HEK293 (cell line): ENCODE measurements around the gene ZNF488.

Source experiments
- GLIS2 ChIP-seq: fragments of 450-650 bp; formaldehyde crosslinking; IDR thresholded peaks from 2 replicates; pipeline ENCODE4 v1.5.1; 2016; ENCODE audit warnings: missing biosample characterization, missing genetic modification characterization
- REST ChIP-seq: fragments of 450-650 bp; formaldehyde crosslinking; IDR thresholded peaks from 2 replicates; pipeline ENCODE4 v1.5.1; 2016; ENCODE audit warnings: missing biosample characterization, missing genetic modification characterization
- ZFP3 ChIP-seq: fragments of 450-650 bp; formaldehyde crosslinking; IDR thresholded peaks from 2 replicates; pipeline ENCODE4 v1.5.1; 2016; ENCODE audit warnings: low read depth, missing biosample characterization, missing genetic modification characterization
- ZFP37 ChIP-seq: fragments of 450-650 bp; formaldehyde crosslinking; IDR thresholded peaks from 2 replicates; pipeline ENCODE4 v1.5.1; 2016; ENCODE audit warnings: missing biosample characterization, missing genetic modification characterization
- ZNF132 ChIP-seq: fragments of 450-650 bp; formaldehyde crosslinking; IDR thresholded peaks from 2 replicates; pipeline ENCODE4 v1.5.1; 2017; ENCODE audit warnings: missing biosample characterization, missing genetic modification characterization, borderline replicate concordance
- ZNF571 ChIP-seq: fragments of 450-650 bp; formaldehyde crosslinking; IDR thresholded peaks from 2 replicates; pipeline ENCODE4 v1.5.0; 2017; ENCODE audit warnings: missing biosample characterization, missing genetic modification characterization
- TF ChIP-seq, protein P1 (sequence below): fragments of 450-650 bp; formaldehyde crosslinking; IDR thresholded peaks from 2 replicates; pipeline ENCODE4 v1.5.1; 2016; ENCODE audit warnings: missing biosample characterization, missing genetic modification characterization
- TF ChIP-seq, protein P2 (sequence below): fragments of 450-650 bp; formaldehyde crosslinking; IDR thresholded peaks from 2 replicates; pipeline ENCODE4 v1.5.1; 2016; ENCODE audit warnings: missing biosample characterization, missing genetic modification characterization
- TF ChIP-seq, protein P3 (sequence below): fragments of 450-650 bp; formaldehyde crosslinking; IDR thresholded peaks from 2 replicates; pipeline ENCODE4 v1.5.1; 2016; ENCODE audit warnings: missing biosample characterization, missing genetic modification characterization
- TF ChIP-seq, protein P4 (sequence below): fragments of 450-650 bp; formaldehyde crosslinking; IDR thresholded peaks from 2 replicates; pipeline ENCODE4 v1.5.1; 2017; ENCODE audit warnings: missing biosample characterization, missing genetic modification characterization

GRCh38 chr10:47370015-47370767 lies 13.9 kb downstream of the ZNF488 start:
- TF ChIP-seq ZFP37 (tag by site-specific recombination) (no peak), ZNF132 (no peak), GLIS2 (tag by site-specific recombination) (no peak), REST (tag by site-specific recombination) (no peak), ZFP3 (tag by site-specific recombination) (no peak), ZNF571 (no peak)
- TF ChIP-seq, protein P1, sequence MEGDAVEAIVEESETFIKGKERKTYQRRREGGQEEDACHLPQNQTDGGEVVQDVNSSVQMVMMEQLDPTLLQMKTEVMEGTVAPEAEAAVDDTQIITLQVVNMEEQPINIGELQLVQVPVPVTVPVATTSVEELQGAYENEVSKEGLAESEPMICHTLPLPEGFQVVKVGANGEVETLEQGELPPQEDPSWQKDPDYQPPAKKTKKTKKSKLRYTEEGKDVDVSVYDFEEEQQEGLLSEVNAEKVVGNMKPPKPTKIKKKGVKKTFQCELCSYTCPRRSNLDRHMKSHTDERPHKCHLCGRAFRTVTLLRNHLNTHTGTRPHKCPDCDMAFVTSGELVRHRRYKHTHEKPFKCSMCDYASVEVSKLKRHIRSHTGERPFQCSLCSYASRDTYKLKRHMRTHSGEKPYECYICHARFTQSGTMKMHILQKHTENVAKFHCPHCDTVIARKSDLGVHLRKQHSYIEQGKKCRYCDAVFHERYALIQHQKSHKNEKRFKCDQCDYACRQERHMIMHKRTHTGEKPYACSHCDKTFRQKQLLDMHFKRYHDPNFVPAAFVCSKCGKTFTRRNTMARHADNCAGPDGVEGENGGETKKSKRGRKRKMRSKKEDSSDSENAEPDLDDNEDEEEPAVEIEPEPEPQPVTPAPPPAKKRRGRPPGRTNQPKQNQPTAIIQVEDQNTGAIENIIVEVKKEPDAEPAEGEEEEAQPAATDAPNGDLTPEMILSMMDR (tag by site-specific recombination), result no peak
- TF ChIP-seq, protein P2, sequence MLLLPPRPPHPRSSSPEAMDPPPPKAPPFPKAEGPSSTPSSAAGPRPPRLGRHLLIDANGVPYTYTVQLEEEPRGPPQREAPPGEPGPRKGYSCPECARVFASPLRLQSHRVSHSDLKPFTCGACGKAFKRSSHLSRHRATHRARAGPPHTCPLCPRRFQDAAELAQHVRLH, result no peak
- TF ChIP-seq, protein P3, sequence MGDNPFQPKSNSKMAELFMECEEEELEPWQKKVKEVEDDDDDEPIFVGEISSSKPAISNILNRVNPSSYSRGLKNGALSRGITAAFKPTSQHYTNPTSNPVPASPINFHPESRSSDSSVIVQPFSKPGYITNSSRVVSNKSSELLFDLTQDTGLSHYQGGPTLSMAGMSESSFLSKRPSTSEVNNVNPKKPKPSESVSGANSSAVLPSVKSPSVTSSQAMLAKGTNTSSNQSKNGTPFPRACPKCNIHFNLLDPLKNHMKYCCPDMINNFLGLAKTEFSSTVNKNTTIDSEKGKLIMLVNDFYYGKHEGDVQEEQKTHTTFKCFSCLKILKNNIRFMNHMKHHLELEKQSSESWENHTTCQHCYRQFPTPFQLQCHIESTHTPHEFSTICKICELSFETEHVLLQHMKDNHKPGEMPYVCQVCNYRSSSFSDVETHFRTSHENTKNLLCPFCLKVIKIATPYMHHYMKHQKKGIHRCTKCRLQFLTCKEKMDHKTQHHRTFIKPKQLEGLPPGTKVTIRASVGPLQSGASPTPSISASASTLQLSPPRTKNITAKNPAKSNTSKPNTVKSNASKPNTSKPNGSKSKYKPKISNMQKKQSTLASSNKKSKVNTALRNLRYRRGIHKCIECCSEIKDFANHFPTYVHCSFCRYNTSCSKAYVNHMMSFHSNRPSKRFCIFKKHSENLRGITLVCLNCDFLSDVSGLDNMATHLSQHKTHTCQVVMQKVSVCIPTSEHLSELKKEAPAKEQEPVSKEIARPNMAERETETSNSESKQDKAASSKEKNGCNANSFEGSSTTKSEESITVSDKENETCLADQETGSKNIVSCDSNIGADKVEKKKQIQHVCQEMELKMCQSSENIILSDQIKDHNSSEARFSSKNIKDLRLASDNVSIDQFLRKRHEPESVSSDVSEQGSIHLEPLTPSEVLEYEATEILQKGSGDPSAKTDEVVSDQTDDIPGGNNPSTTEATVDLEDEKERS, result no peak
- TF ChIP-seq, protein P4, sequence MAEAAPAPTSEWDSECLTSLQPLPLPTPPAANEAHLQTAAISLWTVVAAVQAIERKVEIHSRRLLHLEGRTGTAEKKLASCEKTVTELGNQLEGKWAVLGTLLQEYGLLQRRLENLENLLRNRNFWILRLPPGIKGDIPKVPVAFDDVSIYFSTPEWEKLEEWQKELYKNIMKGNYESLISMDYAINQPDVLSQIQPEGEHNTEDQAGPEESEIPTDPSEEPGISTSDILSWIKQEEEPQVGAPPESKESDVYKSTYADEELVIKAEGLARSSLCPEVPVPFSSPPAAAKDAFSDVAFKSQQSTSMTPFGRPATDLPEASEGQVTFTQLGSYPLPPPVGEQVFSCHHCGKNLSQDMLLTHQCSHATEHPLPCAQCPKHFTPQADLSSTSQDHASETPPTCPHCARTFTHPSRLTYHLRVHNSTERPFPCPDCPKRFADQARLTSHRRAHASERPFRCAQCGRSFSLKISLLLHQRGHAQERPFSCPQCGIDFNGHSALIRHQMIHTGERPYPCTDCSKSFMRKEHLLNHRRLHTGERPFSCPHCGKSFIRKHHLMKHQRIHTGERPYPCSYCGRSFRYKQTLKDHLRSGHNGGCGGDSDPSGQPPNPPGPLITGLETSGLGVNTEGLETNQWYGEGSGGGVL (tag by site-specific recombination), result no peak
